ENCODE results near the gene FGFR1OP2.

GRCh38 chr12:26971963-26972362 lies 33.7 kb downstream of the FGFR1OP2 start:
- TF ChIP-seq CTCF (IDR thresholded peaks at IDR 0.05) (no peak), POLR2A (IDR thresholded peaks at IDR 0.05) (no peak)

Data from testis (tissue), 2 donors.